Endothelial cell of umbilical vein (primary cell): ENCODE data around the gene TMEM182. TPM values are rescaled to one million over a fixed set of nuclear protein-coding genes. Genes with fewer than 3 reads are reported as not detected.
A peak's percentile ranks its signal among the peaks of the same experiment; 100 is the strongest.

Experiments
- Bru-seq: library from RNA; stranded (reverse); fragments of 400-500 nt; gene quantifications from one replicate; lab custom pipeline; 2021; lab: Mats Ljungman, UMichigan
- BruChase-seq, 2 experiments: library from RNA; stranded (reverse); fragments of 400-500 nt; gene quantifications; one replicate each; lab custom pipeline; 2021; lab: Mats Ljungman, UMichigan
- BruUV-seq: library from RNA; stranded (reverse); fragments of 400-500 nt; replicated peaks from 2 replicates; lab custom pipeline; 2021; lab: Mats Ljungman, UMichigan
- CTCF ChIA-PET: fragments of 300-600, 350-600 bp; sonication (Branson Sonifier 250); formaldehyde crosslinking; loops from one replicate; lab custom pipeline; 2021; ENCODE audit warnings: antibody characterized with exemption, inconsistent platforms; lab: Charles Lee
- POLR2A ChIA-PET: fragments of 300-600, 350-600 bp; sonication (Branson Sonifier 250); formaldehyde crosslinking; loops from one replicate; lab custom pipeline; 2021; ENCODE audit warnings: antibody characterized with exemption, inconsistent platforms; lab: Charles Lee
- DNase-seq: peaks from one replicate; pipeline ENCODE4 v3.0.0-alpha.2; 2011; ENCODE audit warnings: low read depth, low spot score
- FAIRE-seq: peaks from 2 replicates; lab custom pipeline; 2011; peaks lifted over from hg19 to GRCh38; lab: Jason Lieb, UNC
- H2AFZ ChIP-seq: 2 replicates; pipeline ENCODE4 v1.6.0; 2012; ENCODE audit warnings: low read depth, low read length, control low read depth, inconsistent platforms
- H3K27ac ChIP-seq: 2 replicates; pipeline ENCODE4 v1.5.1; 2011; ENCODE audit warnings: low read depth, mild to moderate bottlenecking, control low read depth, low read length, moderate library complexity; ENCODE audit not compliant: insufficient read depth
- H3K27me3 ChIP-seq, 2 experiments: 2 replicates each; pipeline versions ENCODE4 v1.6.0 to v1.6.1; 2011; ENCODE audit warnings: low read length in 2 of 2, mixed read lengths in 1 of 2; ENCODE audit not compliant: control insufficient read depth in 2 of 2, insufficient read depth in 2 of 2
- H3K36me3 ChIP-seq, 2 experiments: 2 replicates in 1 of 2; 3 replicates in 1 of 2; pipeline ENCODE4 v1.5.1; 2011; ENCODE audit warnings: low read length in 2 of 2, mild to moderate bottlenecking in 1 of 2, moderate library complexity in 1 of 2; ENCODE audit not compliant: control insufficient read depth in 2 of 2, insufficient read depth in 2 of 2; ENCODE audit errors: extremely low read depth in 1 of 2
- H3K4me1 ChIP-seq: 3 replicates; pipeline ENCODE4 v1.5.1; 2011; ENCODE audit warnings: mild to moderate bottlenecking, low read length; ENCODE audit not compliant: control insufficient read depth, insufficient read depth; ENCODE audit errors: extremely low read depth
- H3K4me2 ChIP-seq: 2 replicates; pipeline ENCODE4 v1.6.1; 2011; ENCODE audit warnings: low read length, control low read depth, mixed read lengths; ENCODE audit not compliant: insufficient read depth
- H3K4me3 ChIP-seq, 3 experiments: fragments of 200-600 bp in 1 of 3; sonication (generic), shearing (Covaris generic) in 1 of 3; replicated peaks in 1 of 3; 2 replicates each; pipeline ENCODE4 v1.5.1; 2011 to 2016; ENCODE audit warnings: control low read depth in 3 of 3, low read length in 3 of 3, mild to moderate bottlenecking in 2 of 3, inconsistent platforms in 1 of 3, low read depth in 1 of 3, moderate library complexity in 1 of 3; ENCODE audit not compliant: insufficient read depth in 1 of 3
- H3K79me2 ChIP-seq: 2 replicates; pipeline ENCODE4 v1.6.0; 2012; ENCODE audit warnings: low read length, inconsistent platforms; ENCODE audit not compliant: control insufficient read depth, insufficient read depth
- H3K9ac ChIP-seq: replicated peaks from 2 replicates; pipeline ENCODE3; 2011; ENCODE audit warnings: low read length, control low read depth; ENCODE audit not compliant: insufficient read depth; ENCODE audit errors: extremely low read depth
- H3K9me1 ChIP-seq: replicated peaks from 3 replicates; pipeline ENCODE4 v1.6.0; 2011; ENCODE audit warnings: mild to moderate bottlenecking, low read length; ENCODE audit not compliant: control insufficient read depth, insufficient read depth; ENCODE audit errors: extremely low read depth
- H3K9me3 ChIP-seq: replicated peaks from 2 replicates; pipeline ENCODE4 v1.5.1; 2012; ENCODE audit warnings: low read length, inconsistent platforms; ENCODE audit not compliant: control insufficient read depth, insufficient read depth
- H4K20me1 ChIP-seq: replicated peaks from 2 replicates; pipeline ENCODE3; 2011; ENCODE audit warnings: mild to moderate bottlenecking, low read length; ENCODE audit not compliant: control insufficient read depth, insufficient read depth; ENCODE audit errors: extremely low read depth
- EZH2 ChIP-seq: IDR thresholded peaks from 2 replicates; pipeline ENCODE4 v1.6.1; 2012; ENCODE audit warnings: borderline replicate concordance, low read depth, mild to moderate bottlenecking, moderate library complexity, low read length, inconsistent platforms; ENCODE audit not compliant: severe bottlenecking
- FOS ChIP-seq: IDR thresholded peaks from 2 replicates; pipeline ENCODE4 v1.6.1; 2011; ENCODE audit warnings: mild to moderate bottlenecking, low read length, moderate library complexity, borderline replicate concordance; ENCODE audit not compliant: insufficient read depth
- GATA2 ChIP-seq: IDR thresholded peaks from 2 replicates; pipeline ENCODE4 v1.7.0; 2011; ENCODE audit warnings: low read depth, mild to moderate bottlenecking, moderate library complexity, mixed read lengths, low read length; ENCODE audit not compliant: insufficient read length, insufficient read depth
- JUN ChIP-seq: IDR thresholded peaks from 2 replicates; pipeline ENCODE4 v1.6.1; 2011; ENCODE audit warnings: borderline replicate concordance, low read depth; ENCODE audit not compliant: insufficient read length, insufficient read depth
- MYC ChIP-seq: IDR thresholded peaks from one replicate; pipeline ENCODE4 v1.6.1; 2011; ENCODE audit warnings: mild to moderate bottlenecking, low read depth, low read length
- POLR2A ChIP-seq: IDR thresholded peaks from 2 replicates; pipeline ENCODE4 v1.6.1; 2012; ENCODE audit warnings: low read depth, mild to moderate bottlenecking, control low read depth, low read length
- POLR2AphosphoS5 ChIP-seq: IDR thresholded peaks from 2 replicates; pipeline ENCODE4 v1.6.1; 2012; ENCODE audit warnings: low read depth, mild to moderate bottlenecking, control low read depth, low read length, moderate library complexity; ENCODE audit not compliant: insufficient read depth
- dilution Hi-C: fragments of 300-500 bp; cut with MboI; formaldehyde crosslinking; loops from one replicate; pipeline ENCODE4 v1.15.0; 2019; ENCODE audit warnings: low sequenced_read_pairs; ENCODE audit not compliant: extremely low pct_ligation_motif_present
- intact Hi-C: fragments of 100-400 bp; cut with micrococcal nuclease; formaldehyde crosslinking; loops from one replicate; pipeline ENCODE4 v1.10.0; 2022
- long read RNA-seq: library from polyadenylated mRNA; stranded (forward); transcript quantifications from one replicate; pipeline ENCODE4 v2.0.0, GENCODE V29; 2021
- polyA minus RNA-seq, 3 experiments: library from RNA; depleted of rRNA, polyadenylated mRNA; stranded (reverse); fragments of >200 nt; gene quantifications; 1 replicate in 1 of 3; 2 replicates in 2 of 3; pipeline ENCODE4 v1.2.3, GENCODE V29; 2011
- polyA plus RNA-seq, 4 experiments: library from polyadenylated mRNA; depleted of rRNA in 3 of 4; stranded (reverse) in 3 of 4; unstranded in 1 of 4; fragments of >200 nt; gene quantifications; 2 replicates each; pipeline versions ENCODE4 v1.2.1 to v1.2.3, GENCODE V29; 2011 to 2012; ENCODE audit warnings: missing spikeins in 1 of 4
- total RNA-seq: library from RNA; stranded (reverse); gene quantifications from 2 replicates; pipeline ENCODE4 v1.2.3, GENCODE V29; 2021
- TF ChIP-seq, protein P1 (sequence below), 2 donors: IDR thresholded peaks; 1 replicate in 1 of 2; 2 replicates in 1 of 2; pipeline ENCODE4 v1.5.1; 2011; ENCODE audit warnings: low read length in 2 of 2, mild to moderate bottlenecking in 2 of 2, moderate library complexity in 2 of 2, control low read depth in 1 of 2, inconsistent platforms in 1 of 2, low read depth in 1 of 2; ENCODE audit not compliant: insufficient read depth in 1 of 2; ENCODE audit errors: extremely low read depth in 1 of 2
- TF ChIP-seq, protein P2 (sequence below): IDR thresholded peaks from 2 replicates; pipeline ENCODE4 v1.6.1; 2011; ENCODE audit not compliant: insufficient read depth, insufficient read length

The TMEM182 gene, protein sequence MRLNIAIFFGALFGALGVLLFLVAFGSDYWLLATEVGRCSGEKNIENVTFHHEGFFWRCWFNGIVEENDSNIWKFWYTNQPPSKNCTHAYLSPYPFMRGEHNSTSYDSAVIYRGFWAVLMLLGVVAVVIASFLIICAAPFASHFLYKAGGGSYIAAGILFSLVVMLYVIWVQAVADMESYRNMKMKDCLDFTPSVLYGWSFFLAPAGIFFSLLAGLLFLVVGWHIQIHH
- total RNA-seq (0.81 and 0.95 TPM in 2 replicates), polyA plus RNA-seq (0.69 and 1.1 TPM in 2 replicates), polyA minus RNA-seq (1.3 and 2.2 TPM in 2 replicates), Bru-seq, nascent RNA (percentile 23 among the genes with signal in this experiment), BruChase-seq, experiment 1, labeled RNA remaining after a 6-hour chase (percentile 21 among the genes with signal in this experiment), BruChase-seq, experiment 2, labeled RNA remaining after a 2-hour chase (percentile 29 among the genes with signal in this experiment)
- polyA plus RNA-seq (2011; cell fraction: cytosol; rRNA removed): 0.75 and 0.94 TPM in 2 replicates
- 0.94 and 1.3 TPM in 2 replicates for polyA plus RNA-seq (2011; cell fraction: nucleus; rRNA removed)
- 3.8 and 4.9 TPM in 2 replicates for polyA plus RNA-seq (2012)
- polyA minus RNA-seq (2011; cell fraction: cytosol; rRNA and poly(A)+ RNA removed): 1.8 TPM
- polyA minus RNA-seq (2011; cell fraction: nucleus; rRNA and poly(A)+ RNA removed): 2.1 and 2.7 TPM in 2 replicates
- long read RNA-seq, partial matches to known transcripts: 0 of 3 reads
- long read RNA-seq, other reads (novel, unspliced or antisense): 2 of 3 reads

DNA sequence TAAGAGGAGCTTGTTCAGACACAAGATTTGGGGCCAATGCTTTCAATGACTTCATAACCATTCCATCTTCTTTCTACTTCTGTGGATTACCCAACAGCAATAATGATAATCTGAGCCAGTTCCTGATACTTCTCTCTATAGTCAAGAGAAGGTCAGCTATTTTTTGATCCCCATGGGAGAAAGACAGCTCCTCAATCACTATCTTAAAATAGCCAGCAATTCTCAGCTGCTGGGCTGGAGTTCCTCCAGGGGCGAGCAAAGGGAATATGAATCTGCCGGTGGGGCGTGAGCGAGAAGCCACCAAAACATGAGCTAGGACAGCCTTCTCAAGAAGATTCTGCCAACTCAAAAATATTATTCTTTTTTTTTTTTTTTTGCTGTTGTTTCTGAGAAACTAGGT is at the start of gene TMEM182:
Gene TMEM182, plus strand, starts transcription at position 269 of the 400 bp plus-strand sequence. CDS start 187 bp downstream, outside the sequence.
- Histone ChIP-seq H2AFZ (no peak within 1 kb of the TSS), H3K9ac (no peak within 1 kb of the TSS), H3K9me1 (no peaks in the 10 kb centered on the region), H3K4me1 (peaks cover 2% of the 10 kb centered on the region), H4K20me1 (no peaks in the 10 kb centered on the region), H3K4me2 (no peak within 1 kb of the TSS), H3K9me3 (no peaks in the 10 kb centered on the region), H3K27me3 (no peaks in the 10 kb centered on the region), H3K4me3 (no peak within 1 kb of the TSS), H3K27ac (no peak within 1 kb of the TSS), H3K79me2 (no peaks in the 10 kb centered on the region), H3K36me3 (no peaks in the 10 kb centered on the region)
- ChIA-PET POLR2A (no interaction called here), CTCF (interaction anchor here (0.7 to 8.9 kb wide), 3 partner anchors 10 to 44 kb away, joined by 3 to 86 read pairs (median 26); no protein-coding TSS in a partner anchor)
- BruUV-seq: no TSS peak
- dilution Hi-C loops (no loop called here), intact Hi-C loops (no loop called here)
- FAIRE-seq (no peak), DNase-seq (no peak)
- TF ChIP-seq GATA2 (no peak), POLR2AphosphoS5 (no peak), POLR2A (no peak), EZH2 (no peak), JUN (no peak), MYC (no peak), FOS (no peak)
- TF ChIP-seq, protein P1, sequence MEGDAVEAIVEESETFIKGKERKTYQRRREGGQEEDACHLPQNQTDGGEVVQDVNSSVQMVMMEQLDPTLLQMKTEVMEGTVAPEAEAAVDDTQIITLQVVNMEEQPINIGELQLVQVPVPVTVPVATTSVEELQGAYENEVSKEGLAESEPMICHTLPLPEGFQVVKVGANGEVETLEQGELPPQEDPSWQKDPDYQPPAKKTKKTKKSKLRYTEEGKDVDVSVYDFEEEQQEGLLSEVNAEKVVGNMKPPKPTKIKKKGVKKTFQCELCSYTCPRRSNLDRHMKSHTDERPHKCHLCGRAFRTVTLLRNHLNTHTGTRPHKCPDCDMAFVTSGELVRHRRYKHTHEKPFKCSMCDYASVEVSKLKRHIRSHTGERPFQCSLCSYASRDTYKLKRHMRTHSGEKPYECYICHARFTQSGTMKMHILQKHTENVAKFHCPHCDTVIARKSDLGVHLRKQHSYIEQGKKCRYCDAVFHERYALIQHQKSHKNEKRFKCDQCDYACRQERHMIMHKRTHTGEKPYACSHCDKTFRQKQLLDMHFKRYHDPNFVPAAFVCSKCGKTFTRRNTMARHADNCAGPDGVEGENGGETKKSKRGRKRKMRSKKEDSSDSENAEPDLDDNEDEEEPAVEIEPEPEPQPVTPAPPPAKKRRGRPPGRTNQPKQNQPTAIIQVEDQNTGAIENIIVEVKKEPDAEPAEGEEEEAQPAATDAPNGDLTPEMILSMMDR (IDR thresholded peaks at IDR 0.05; ENCODE audit: extremely low read depth in 1 of 2, insufficient read depth in 1 of 2, low read depth in 1 of 2, low read length in 2 of 2): no peak
- TF ChIP-seq, protein P2, sequence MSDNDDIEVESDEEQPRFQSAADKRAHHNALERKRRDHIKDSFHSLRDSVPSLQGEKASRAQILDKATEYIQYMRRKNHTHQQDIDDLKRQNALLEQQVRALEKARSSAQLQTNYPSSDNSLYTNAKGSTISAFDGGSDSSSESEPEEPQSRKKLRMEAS: no peak
